Anterior cingulate cortex (tissue), 58 donors: Measurements from ENCODE around the gene OSBPL1A.

ENCODE experiments used
- DNase-seq, 58 donors: peaks; one replicate each; lab custom pipeline; 2025; lab: John Stamatoyannopoulos, UW

The OSBPL1A gene

GRCh38 chr18:24346254-24346653, 51.4 kb downstream of the OSBPL1A start:
- DNase-seq: no peak

GRCh38 chr18:24344509-24344908, 53.1 kb downstream of the OSBPL1A start:
- DNase-seq: no peak

GRCh38 chr18:24342347-24342746, 55.3 kb downstream of the OSBPL1A start:
- no peak for DNase-seq

- DNase-seq: no peak
Observed at GRCh38 chr18:24341361-24341760, 56.3 kb downstream of the OSBPL1A start.

- DNase-seq: peak in 2 of 58 donors; percentile 2 to 12
Observed at GRCh38 chr18:24333084-24333483, 64.5 kb downstream of the OSBPL1A start.

GRCh38 chr18:24326211-24326610, 71.4 kb downstream of the OSBPL1A start:
- DNase-seq: no peak

GRCh38 chr18:24322584-24323136, 75.0 kb downstream of the OSBPL1A start:
- DNase-seq: no peak

- no peak for DNase-seq
Observed at GRCh38 chr18:24321071-24321470, 76.6 kb downstream of the OSBPL1A start.

GRCh38 chr18:24319757-24320156, 77.9 kb downstream of the OSBPL1A start:
- DNase-seq: no peak

- no peak for DNase-seq
Observed at GRCh38 chr18:24317370-24317769, 80.3 kb downstream of the OSBPL1A start.

GRCh38 chr18:24315170-24315569, 82.5 kb downstream of the OSBPL1A start:
- DNase-seq: no peak

- no peak for DNase-seq
Observed at GRCh38 chr18:24306201-24306600, 91.4 kb downstream of the OSBPL1A start.

- no peak for DNase-seq
Observed at GRCh38 chr18:24300703-24301102, 96.9 kb downstream of the OSBPL1A start.

GRCh38 chr18:24296276-24296675, 101.3 kb downstream of the OSBPL1A start:
- no peak for DNase-seq

- DNase-seq: no peak
Observed at GRCh38 chr18:24293254-24293653, 104.4 kb downstream of the OSBPL1A start.

- no peak for DNase-seq
Observed at GRCh38 chr18:24278591-24278990, 119.0 kb downstream of the OSBPL1A start.

- no peak for DNase-seq
Observed at GRCh38 chr18:24277516-24278195, 120.0 kb downstream of the OSBPL1A start.

GRCh38 chr18:24276994-24277393, 120.6 kb downstream of the OSBPL1A start:
- DNase-seq: no peak

- DNase-seq: peak in 1 of 58 donors; percentile 5
Observed at GRCh38 chr18:24274837-24275236, 122.8 kb downstream of the OSBPL1A start.

- no peak for DNase-seq
Observed at GRCh38 chr18:24273596-24273995, 124.0 kb downstream of the OSBPL1A start.

GRCh38 chr18:24272229-24272525, 125.4 kb downstream of the OSBPL1A start:
- DNase-seq: no peak

- DNase-seq: peak in 56 of 58 donors; percentile 14 to 86 (median 63)
Observed at GRCh38 chr18:24271381-24272228, 126.0 kb downstream of the OSBPL1A start.
